Stimulated activated CD8-positive, alpha-beta memory T cell treated with anti-CD3 and anti-CD28 coated beads, Interleukin-15, amount 100 ng/mL, for 48 hours (primary cell): ENCODE measurements around the gene ISLR2.

ENCODE experiments used
- DNase-seq, 2 donors: peaks; one replicate each; pipeline ENCODE4 v3.0.0-alpha.2; 2020; ENCODE audit warnings: low read depth in 2 of 2

ISLR2 gene

DNA sequence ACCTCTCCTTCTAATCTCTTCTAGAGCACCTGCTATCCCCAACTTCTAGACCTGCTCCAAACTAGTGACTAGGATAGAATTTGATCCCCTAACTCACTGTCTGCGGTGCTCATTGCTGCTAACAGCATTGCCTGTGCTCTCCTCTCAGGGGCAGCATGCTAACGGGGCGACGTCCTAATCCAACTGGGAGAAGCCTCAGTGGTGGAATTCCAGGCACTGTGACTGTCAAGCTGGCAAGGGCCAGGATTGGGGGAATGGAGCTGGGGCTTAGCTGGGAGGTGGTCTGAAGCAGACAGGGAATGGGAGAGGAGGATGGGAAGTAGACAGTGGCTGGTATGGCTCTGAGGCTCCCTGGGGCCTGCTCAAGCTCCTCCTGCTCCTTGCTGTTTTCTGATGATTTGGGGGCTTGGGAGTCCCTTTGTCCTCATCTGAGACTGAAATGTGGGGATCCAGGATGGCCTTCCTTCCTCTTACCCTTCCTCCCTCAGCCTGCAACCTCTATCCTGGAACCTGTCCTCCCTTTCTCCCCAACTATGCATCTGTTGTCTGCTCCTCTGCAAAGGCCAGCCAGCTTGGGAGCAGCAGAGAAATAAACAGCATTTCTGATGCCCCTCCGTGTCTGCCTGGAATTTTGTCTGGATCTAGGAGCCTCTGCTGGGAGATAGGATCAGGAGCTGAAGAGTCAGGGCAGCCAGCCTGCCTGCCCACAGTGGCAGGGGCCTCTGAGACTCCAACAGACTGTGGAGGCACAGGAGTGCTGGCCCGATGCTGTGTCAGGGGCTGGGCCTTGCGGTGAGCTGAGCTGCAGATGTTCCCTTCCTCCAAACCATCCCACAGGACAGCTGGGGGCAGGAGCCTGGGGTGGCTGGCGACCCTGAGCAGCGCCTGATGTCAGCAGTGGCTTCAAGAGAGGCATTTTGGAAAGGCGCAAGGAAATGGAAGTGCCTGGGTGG is 46.2 kb downstream of the ISLR2 start:
- DNase-seq: no peak

DNA sequence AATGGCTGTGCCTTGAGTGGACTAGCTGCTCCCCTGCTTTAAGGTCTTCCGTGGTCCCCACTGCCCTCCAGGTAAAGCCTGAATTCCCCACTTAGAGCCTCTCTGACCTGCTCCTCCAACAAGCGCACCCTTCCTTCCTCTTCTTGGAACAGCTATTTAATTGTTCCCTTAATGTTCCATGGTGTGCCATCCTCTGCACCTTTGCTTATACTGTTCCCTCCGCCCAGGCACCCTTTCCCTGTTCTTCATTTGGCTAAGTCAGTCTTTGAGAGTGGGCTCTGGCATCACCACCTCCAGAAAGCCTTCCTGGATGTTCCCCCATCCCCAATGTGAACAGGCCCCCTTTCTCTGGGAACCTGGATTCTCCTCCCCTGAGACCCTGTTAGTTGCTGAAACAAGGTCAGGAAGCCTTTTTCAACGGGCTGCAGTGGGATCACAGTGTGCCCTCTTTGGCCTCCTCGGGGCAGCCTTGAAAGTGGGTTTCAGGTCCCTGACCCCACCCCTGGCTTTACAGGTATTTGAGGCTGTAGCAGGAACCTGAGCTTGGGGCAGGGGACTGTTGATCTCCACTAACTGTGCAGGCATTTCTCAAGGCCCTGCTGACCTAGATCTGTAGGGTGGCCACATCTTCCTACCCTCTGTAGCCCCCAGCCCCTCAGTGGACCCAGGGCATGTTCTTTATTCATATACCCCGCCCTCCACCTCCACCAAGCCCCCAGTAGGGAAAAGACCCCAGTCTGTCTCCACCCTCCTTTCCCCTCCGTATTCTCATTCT is 48.1 kb downstream of the ISLR2 start:
- no peak for DNase-seq

DNA sequence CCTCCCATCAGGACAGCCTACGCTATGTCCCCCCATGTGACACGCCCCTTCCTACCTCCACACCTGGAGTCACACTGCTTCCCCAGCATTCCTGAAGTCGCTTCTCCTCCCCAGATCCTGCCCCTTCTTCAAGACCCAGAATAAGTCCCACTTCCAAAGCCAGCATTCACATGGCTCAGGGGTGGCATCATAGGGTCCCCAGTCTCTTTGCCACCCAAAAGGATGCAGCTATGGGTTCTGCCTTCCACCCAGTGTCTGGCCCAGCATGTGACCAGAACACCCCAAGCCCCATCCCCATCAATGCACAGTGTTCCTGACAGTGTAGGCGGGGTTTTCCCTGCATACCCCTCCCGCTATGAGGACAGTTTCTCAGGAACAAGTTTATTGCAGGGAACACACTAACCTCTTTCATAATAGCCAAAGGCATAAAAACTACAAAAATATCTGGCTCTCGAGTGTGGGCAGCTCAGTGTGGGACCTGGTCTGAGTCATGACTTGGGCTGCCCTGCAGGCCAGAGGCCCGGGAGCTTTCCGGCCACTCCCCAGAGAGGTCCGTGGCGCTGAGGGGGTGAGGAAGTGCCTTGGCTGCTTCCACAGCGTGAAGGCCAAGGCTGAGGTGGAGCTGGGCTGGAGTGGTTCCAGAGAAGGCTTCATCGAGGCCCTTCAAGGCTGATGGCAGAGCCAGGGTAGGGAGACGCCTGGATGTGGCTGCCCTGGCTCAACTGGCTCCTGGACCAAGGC is 48.9 kb downstream of the ISLR2 start:
- no peak for DNase-seq

DNA sequence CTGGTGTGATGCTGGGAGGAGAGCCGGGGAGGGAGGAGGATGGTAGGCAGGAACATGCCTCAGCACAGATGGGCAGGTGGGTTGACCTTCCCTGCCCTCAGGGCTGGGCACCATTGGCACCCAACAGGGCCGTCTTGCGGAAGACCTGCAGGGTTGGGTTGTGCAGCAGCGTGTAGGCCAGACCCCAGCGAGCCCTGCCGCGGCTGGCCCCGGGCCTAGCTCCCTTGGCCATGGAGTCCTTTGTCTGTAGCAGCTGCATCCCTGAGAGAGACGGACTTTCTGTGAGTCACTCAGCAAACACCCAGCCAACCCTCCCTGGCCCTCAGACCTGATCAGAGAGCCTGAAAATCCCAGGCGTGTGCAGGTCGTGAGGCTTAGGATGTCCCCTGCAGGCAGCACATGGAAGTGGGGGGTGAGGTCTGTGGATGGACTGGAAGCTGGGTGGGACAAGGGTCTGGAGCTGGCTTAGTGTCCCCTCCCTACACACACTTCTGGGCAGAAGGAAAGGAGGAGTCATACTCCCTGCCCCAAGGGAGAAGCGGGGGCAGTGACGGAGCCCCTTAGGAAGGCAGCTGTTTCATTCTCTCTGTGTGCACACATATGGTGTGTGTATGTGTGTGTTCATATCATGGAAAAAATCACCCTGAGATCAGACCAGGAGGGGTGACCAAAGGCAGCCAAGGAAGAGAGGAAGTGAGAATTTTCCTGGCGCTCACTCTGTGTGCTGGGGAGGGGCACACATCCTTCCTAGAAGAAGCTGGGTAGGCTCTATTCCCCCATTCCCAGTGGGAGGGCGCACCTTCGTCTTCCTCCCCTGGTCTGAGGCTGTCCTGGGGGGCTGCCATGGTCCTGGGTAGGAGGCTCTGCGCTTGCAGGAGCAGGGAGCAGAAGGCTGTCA is 49.8 kb downstream of the ISLR2 start:
- DNase-seq: no peak

DNA sequence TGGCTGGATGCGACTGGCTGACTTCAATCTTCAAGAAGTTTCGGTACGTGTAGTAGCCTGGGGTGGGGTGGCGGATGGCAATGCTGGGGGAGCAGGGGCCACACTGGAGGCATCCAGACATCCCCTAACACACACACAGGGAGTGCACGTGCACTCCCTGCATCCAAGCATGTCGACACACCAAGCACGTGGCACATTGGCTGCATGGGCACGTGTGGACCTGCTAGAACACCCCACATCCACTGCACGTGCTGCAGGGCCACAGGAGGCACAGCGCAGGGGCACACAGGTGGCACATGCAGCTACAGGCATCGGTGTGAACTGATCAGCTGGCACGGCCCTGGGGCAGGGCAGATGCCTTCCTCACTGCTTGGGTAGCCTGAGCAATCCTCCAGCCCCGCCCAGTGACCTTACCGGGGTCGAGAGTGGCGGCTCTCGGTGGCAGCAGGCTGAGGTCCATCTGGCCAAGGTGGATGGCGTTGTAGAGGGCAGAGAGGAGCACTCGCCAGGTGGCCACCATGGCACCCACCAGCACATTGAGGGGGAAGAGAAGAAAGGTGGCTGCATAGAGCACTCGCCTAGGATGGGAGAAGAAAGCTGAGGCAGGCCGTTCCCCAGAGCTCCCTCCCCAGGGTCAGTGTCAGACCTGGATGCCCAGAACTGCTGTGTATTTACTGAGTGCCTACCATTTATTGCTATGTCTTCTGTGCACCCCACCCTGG is 50.7 kb downstream of the ISLR2 start:
- DNase-seq: no peak

DNA sequence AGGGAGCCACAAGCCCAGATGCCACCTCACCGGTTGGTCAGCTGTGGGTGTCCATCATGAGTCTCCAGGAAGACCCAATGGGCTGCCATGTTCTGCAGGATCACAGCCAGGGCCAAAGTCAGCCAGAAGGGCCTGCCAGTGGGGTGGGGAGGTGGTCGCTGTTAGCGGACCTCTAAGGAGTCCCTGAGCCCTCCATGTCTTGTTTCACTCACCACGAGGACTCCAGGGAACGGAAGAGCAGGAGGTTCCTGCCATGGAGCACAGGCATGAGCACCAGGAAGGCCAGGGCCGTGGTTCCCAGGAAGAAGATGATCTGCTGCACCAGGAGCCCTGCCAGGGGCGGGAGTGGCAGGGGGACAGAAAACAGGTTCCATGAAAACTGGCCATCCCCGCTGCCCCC is 51.7 kb downstream of the ISLR2 start:
- no peak for DNase-seq

DNA sequence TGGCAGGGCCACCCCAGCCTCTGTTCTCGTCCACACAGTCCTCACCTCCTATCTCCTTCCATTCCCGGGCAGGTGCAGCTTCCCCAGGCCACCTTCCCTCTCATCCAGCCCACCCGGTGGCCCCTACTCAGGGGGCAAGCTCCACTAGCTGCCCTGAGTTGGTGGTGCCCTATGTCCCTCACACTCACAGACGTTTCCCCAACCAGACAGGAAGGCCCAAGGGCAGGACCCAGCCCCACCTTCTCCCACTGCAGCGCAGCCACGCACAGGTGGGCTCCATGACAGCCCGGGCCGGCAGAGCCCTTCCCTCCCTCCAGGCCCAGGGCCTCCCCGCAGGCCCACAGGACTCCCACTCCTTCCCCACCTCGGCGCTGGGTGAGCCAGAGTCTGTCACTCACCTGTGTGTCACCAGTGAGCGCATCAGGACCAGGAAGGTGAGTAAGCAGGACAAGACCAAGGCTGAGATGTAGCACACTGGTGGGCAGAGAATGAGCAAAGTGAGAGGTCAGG is 54.3 kb downstream of the ISLR2 start:
- DNase-seq: peak in 1 of 2 donors; percentile 38

DNA sequence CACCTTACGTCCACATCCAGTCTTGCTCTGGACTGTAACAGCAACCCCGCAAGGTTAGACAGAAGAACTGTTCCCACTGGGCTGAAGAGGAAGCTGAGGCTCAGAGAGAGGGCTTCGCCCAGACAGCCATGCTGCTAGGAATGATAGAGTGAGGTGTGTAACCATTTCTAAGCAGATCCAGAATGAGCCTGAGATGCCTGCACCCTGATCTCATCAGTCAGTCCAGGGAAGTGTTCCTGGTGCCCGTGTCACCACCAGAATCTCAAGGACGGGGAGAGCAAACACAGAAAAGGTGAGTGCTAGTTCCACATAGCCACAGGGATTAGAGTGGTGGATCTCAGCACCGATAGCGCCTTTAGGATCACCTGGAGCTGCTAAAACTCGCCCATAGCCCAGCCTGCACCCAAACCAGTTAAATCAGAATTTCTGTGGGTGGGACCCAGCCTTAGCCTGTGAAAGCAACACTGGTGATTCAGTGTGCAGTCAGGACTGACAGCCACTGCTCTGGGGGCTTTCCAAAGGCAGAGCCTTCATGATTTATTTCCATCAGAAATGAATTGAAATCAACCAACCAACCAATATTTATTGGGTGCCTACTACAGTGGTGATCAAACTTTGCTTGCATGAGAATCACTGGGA is 55.4 kb downstream of the ISLR2 start:
- peak in 1 of 2 donors; percentile 30 for DNase-seq
